Measurements from ENCODE around the gene CALM3.

GRCh38 chr19:46606681-46607447 lies 5.7 kb downstream of the CALM3 start:
- TF ChIP-seq CTCF (IDR thresholded peaks at IDR 0.05) = no peak
- no peak for TF ChIP-seq ELF1 (IDR thresholded peaks at IDR 0.05)
- TF ChIP-seq NFIC (IDR thresholded peaks at IDR 0.05; ENCODE audit: borderline replicate concordance) = no peak
